Panc1 (cell line): Measurements from ENCODE around the gene DRD2. TPM values are rescaled to one million over a fixed set of nuclear protein-coding genes. Genes with fewer than 3 reads are reported as not detected.

ENCODE experiments used
- ATAC-seq: fragments of 200-7000 bp; cut with Tn5 transposase; 2 replicates; pipeline ENCODE4 v1.9.1; 2020; ENCODE audit warnings: mild to moderate bottlenecking, moderate library complexity
- BruUV-seq: library from RNA; stranded (reverse); fragments of 400-500 nt; replicated peaks from 2 replicates; lab custom pipeline; 2021; lab: Mats Ljungman, UMichigan
- CTCF ChIA-PET: fragments of 300-600 bp; sonication (Branson Sonifier 250); formaldehyde crosslinking; loops from one replicate; lab custom pipeline; 2022; ENCODE audit warnings: antibody characterized with exemption; lab: Charles Lee
- POLR2A ChIA-PET: fragments of 300-600 bp; sonication (Branson Sonifier 250); formaldehyde crosslinking; loops from one replicate; lab custom pipeline; 2022; ENCODE audit warnings: antibody characterized with exemption; lab: Charles Lee
- DNase-seq: peaks from one replicate; pipeline ENCODE4 v3.0.0-alpha.2; 2010; ENCODE audit warnings: low read depth, low spot score
- H3K27ac ChIP-seq: 2 replicates; pipeline ENCODE4 v1.5.1; 2011; ENCODE audit warnings: mild to moderate bottlenecking, low read length, inconsistent platforms
- H3K27me3 ChIP-seq: fragments of 200-500 bp; sonication (Bioruptor generic); 2 replicates; pipeline ENCODE4 v1.6.0; 2014; ENCODE audit warnings: low read length, inconsistent platforms; ENCODE audit not compliant: control insufficient read depth, insufficient read depth
- H3K36me3 ChIP-seq: fragments of 200-500 bp; sonication (Bioruptor generic); 2 replicates; pipeline ENCODE4 v1.5.1; 2014; ENCODE audit warnings: inconsistent platforms, mild to moderate bottlenecking, low read length, moderate library complexity; ENCODE audit not compliant: control insufficient read depth, insufficient read depth
- H3K4me1 ChIP-seq: 2 replicates; pipeline ENCODE4 v1.5.1; 2011; ENCODE audit warnings: inconsistent platforms, mild to moderate bottlenecking, low read length, moderate library complexity; ENCODE audit not compliant: control insufficient read depth, insufficient read depth
- H3K4me3 ChIP-seq, 2 experiments: 2 replicates each; pipeline ENCODE4 v1.5.1; 2011 to 2012; ENCODE audit warnings: low read depth in 2 of 2, low read length in 2 of 2, mild to moderate bottlenecking in 2 of 2, inconsistent platforms in 1 of 2, moderate library complexity in 1 of 2
- H3K9me3 ChIP-seq: fragments of 200-500 bp; sonication (Bioruptor generic); 2 replicates; pipeline ENCODE4 v1.5.1; 2014; ENCODE audit warnings: low read depth, mild to moderate bottlenecking, inconsistent platforms, low read length, moderate library complexity; ENCODE audit not compliant: control insufficient read depth, insufficient read depth
- CTCF ChIP-seq: fragments of 450-650 bp; IDR thresholded peaks from 2 replicates; pipeline ENCODE4 v1.5.1; 2017; ENCODE audit warnings: mild to moderate bottlenecking
- POLR2AphosphoS5 ChIP-seq: IDR thresholded peaks from 2 replicates; pipeline ENCODE4 v1.6.1; 2012; ENCODE audit warnings: mild to moderate bottlenecking, low read depth, low read length, moderate library complexity
- REST ChIP-seq, 2 experiments: IDR thresholded peaks; 2 replicates each; pipeline ENCODE4 v1.6.1; 2011 to 2012; ENCODE audit warnings: low read depth in 2 of 2, control low read depth in 1 of 2, low read length in 1 of 2, mild to moderate bottlenecking in 1 of 2, moderate library complexity in 1 of 2; ENCODE audit not compliant: insufficient read depth in 1 of 2
- SIN3A ChIP-seq: IDR thresholded peaks from 2 replicates; pipeline ENCODE4 v1.6.1; 2012; ENCODE audit warnings: low read depth, mild to moderate bottlenecking, low read length, moderate library complexity, borderline replicate concordance; ENCODE audit not compliant: insufficient read depth
- in situ Hi-C: cut with HindIII; loops from 2 replicates; pipeline ENCODE4 v1.10.0; 2016; ENCODE audit warnings: low sequenced_read_pairs, low pct_unique_long_range_greater_than_20kb
- intact Hi-C: fragments of 100-400 bp; cut with micrococcal nuclease; formaldehyde crosslinking; loops from one replicate; pipeline ENCODE4 v1.10.0; 2022; ENCODE audit not compliant: unreplicated experiment
- total RNA-seq: library from RNA; stranded (reverse); gene quantifications from one replicate; pipeline ENCODE4 v1.2.1, GENCODE V29; 2021; ENCODE audit not compliant: unreplicated experiment

Gene DRD2
- total RNA-seq, 1 experiment from 2014 or later: 5.3 TPM

GRCh38 chr11:113493206-113493605 lies 18.0 kb upstream of the DRD2 start:
- CTCF ChIA-PET: interaction anchor here (0.6 to 1.4 kb wide), 3 partner anchors 82 to 938 kb away, joined by 4 to 5 read pairs (median 5); no protein-coding TSS in a partner anchor

GRCh38 chr11:113488931-113489351 lies 13.7 kb upstream of the DRD2 start:
- ATAC-seq (no peak), DNase-seq (no peak)
- intact Hi-C loops (no loop called here), in situ Hi-C loops (no loop called here)
- POLR2A ChIA-PET: no interaction called here
- H3K27me3 ChIP-seq: no peaks in the 10 kb centered on the region
- no peak overlapping the region for H3K27ac ChIP-seq
- no peak for TF ChIP-seq CTCF
- no peak for TF ChIP-seq REST (IDR thresholded peaks at IDR 0.05; ENCODE audit: insufficient read depth in 1 of 2, low read depth in 2 of 2, low read length in 1 of 2)
- TF ChIP-seq POLR2AphosphoS5: no peak
- no peak for TF ChIP-seq SIN3A
- H3K9me3 ChIP-seq: no peaks in the 10 kb centered on the region
- no TSS peak for BruUV-seq
- H3K4me3 ChIP-seq: no peak overlapping the region
- no peaks in the 10 kb centered on the region for H3K36me3 ChIP-seq
- H3K4me1 ChIP-seq: no peaks in the 10 kb centered on the region
- CTCF ChIA-PET: no interaction called here

More at GRCh38 chr11:113493206-113493605, 18.0 kb upstream of the DRD2 start:
- POLR2A ChIA-PET: no interaction called here
- DNase-seq (no peak), ATAC-seq (no peak)
- Histone ChIP-seq H3K36me3 (no peaks in the 10 kb centered on the region), H3K27me3 (no peaks in the 10 kb centered on the region), H3K9me3 (no peaks in the 10 kb centered on the region), H3K27ac (no peak overlapping the region), H3K4me3 (no peak overlapping the region), H3K4me1 (no peaks in the 10 kb centered on the region)
- no TSS peak for BruUV-seq
- in situ Hi-C loops (no loop called here), intact Hi-C loops (loop anchor here (10.0 kb wide), 1 partner anchor 188 kb away; no protein-coding TSS in a partner anchor)
- no peak for TF ChIP-seq CTCF
